ENCODE measurements around the gene PTAR1.

DNA sequence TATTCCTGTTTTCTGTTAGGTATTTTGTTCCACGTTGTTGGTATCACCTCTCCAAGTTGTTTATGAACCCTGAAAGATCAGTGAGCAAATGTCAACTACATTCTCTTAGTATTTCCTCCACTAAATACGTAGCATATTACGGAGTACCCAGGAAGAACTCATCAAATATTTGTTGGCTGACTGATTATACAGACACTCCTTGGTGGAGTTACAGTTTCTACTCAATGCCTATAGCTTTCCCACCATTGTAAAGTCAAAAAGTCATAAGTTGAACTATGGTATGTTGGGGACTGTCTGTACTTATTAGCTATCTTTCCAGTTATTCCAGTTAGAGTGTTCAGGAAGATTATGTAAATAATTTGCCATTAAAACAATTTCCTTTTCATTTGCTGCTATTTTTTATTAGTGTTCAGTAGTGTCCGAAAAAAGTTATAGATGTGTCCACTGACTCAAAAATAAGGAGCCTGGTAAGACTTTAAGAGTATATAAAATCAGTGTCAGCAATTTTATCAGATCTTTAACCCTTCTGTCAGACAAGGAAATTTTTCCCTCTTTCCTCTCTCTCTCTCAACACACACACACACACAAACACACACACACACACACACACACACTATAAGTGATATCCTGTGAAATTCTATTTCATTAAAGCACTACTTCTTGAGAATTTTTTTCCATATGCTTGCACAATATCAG is 80.8 kb downstream of the PTAR1 start:
- TF ChIP-seq, protein P1, sequence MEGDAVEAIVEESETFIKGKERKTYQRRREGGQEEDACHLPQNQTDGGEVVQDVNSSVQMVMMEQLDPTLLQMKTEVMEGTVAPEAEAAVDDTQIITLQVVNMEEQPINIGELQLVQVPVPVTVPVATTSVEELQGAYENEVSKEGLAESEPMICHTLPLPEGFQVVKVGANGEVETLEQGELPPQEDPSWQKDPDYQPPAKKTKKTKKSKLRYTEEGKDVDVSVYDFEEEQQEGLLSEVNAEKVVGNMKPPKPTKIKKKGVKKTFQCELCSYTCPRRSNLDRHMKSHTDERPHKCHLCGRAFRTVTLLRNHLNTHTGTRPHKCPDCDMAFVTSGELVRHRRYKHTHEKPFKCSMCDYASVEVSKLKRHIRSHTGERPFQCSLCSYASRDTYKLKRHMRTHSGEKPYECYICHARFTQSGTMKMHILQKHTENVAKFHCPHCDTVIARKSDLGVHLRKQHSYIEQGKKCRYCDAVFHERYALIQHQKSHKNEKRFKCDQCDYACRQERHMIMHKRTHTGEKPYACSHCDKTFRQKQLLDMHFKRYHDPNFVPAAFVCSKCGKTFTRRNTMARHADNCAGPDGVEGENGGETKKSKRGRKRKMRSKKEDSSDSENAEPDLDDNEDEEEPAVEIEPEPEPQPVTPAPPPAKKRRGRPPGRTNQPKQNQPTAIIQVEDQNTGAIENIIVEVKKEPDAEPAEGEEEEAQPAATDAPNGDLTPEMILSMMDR (IDR thresholded peaks at IDR 0.05), result no peak
- TF ChIP-seq POLR2AphosphoS5 (IDR thresholded peaks at IDR 0.05; ENCODE audit: insufficient read depth in 1 of 2, low read depth in 1 of 2), result peak in 1 of 2 donors; percentile 14

All from vagina (tissue), 2 donors.